Stimulated activated CD4-positive, alpha-beta T cell treated with anti-CD3 and anti-CD28 coated beads, TNF-alpha, amount 100 ng/mL, for 48 hours (primary cell): Measurements from ENCODE around the gene PRKX.
"Not testable (repeated sequence)": the region's sequence is repeated elsewhere in the genome, so short reads cannot be mapped to it uniquely, and the experiment has no call there.

Source experiments
- DNase-seq, 3 donors: peaks; one replicate each; pipeline ENCODE4 v3.0.0-alpha.2; 2020; ENCODE audit warnings: low read depth in 3 of 3

Gene PRKX

GRCh38 chrX:3577551-3577950, 135.9 kb downstream of the PRKX start:
- no peak for DNase-seq

- no peak for DNase-seq
Measured at GRCh38 chrX:3576886-3577501, 136.5 kb downstream of the PRKX start.

GRCh38 chrX:3567686-3568085, 145.8 kb downstream of the PRKX start:
- no peak for DNase-seq

- no peak for DNase-seq
Measured at GRCh38 chrX:3563451-3563850, 150.0 kb downstream of the PRKX start.

GRCh38 chrX:3560010-3560409, 153.4 kb downstream of the PRKX start:
- not testable (repeated sequence) for DNase-seq
